Right atrium auricular region (tissue), 2 donors: ENCODE data around the gene SGCD. TPM values are rescaled to one million over a fixed set of nuclear protein-coding genes. Genes with fewer than 3 reads are reported as not detected.
A peak's percentile ranks its signal among the peaks of the same experiment; 100 is the strongest.

Experiments
- DNase-seq: peaks from one replicate; pipeline ENCODE4 v3.0.0-alpha.2; 2019; ENCODE audit warnings: low spot score
- H3K27ac ChIP-seq, 2 donors: fragments of 200-600 bp; sonication (generic); 1 replicate in 1 of 2; 2 replicates in 1 of 2; pipeline ENCODE4 v1.5.1; 2016 to 2019
- H3K27me3 ChIP-seq, 2 donors: fragments of 200-600 bp; sonication (generic); one replicate each; pipeline versions ENCODE4 v1.5.1 to v1.6.0; 2017 to 2019
- H3K36me3 ChIP-seq: fragments of 200-600 bp; sonication (generic); one replicate; pipeline ENCODE4 v1.5.1; 2016
- H3K4me1 ChIP-seq, 2 donors: fragments of 200-600 bp; sonication (generic); one replicate each; pipeline versions ENCODE4 v1.5.1 to v1.6.0; 2017 to 2019
- H3K4me3 ChIP-seq, 2 donors: fragments of 200-600 bp; sonication (generic); 1 replicate in 1 of 2; 2 replicates in 1 of 2; pipeline ENCODE4 v1.5.1; 2017 to 2019; ENCODE audit warnings: mild to moderate bottlenecking in 1 of 2, moderate library complexity in 1 of 2
- H3K9me3 ChIP-seq, 2 donors: fragments of 200-600 bp; sonication (generic); one replicate each; pipeline ENCODE4 v1.5.1; 2019
- CTCF ChIP-seq, 2 donors: fragments of 200-600 bp; sonication (generic); IDR thresholded peaks; one replicate each; pipeline ENCODE4 v1.5.1; 2019; ENCODE audit warnings: antibody characterized with exemption in 2 of 2
- total RNA-seq, 2 donors: library from RNA; depleted of rRNA; stranded (reverse); fragments of >200 nt; gene quantifications; one replicate each; pipeline ENCODE4 v1.1.0, GENCODE V29; 2016

Gene SGCD
- total RNA-seq, 2 donors from 2014 or later = 56.2 to 85.1 TPM

DNA sequence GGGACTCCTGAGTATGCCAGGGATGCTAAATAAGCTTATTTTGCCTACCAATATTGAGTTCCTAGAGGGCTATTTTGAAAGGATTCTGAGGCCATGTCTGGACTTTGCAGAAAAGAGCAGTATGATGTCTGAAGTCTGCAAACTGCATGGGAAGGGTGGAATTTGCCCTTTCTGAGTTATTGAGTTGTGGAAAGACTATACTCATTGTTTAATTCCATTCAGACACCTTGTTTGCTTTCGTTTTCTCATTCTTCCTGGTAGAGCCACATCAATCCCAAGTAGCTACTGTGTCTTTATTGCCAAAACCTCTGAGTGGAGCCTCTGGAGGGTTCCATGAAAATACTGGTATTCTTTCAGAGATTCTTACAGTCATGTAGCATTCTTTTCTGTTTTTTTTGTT lies 472.2 kb downstream of the SGCD start:
- no peak for DNase-seq
- Histone ChIP-seq H3K4me3 (no peak overlapping the region), H3K27me3 (no peaks in the 10 kb centered on the region), H3K36me3 (no peaks in the 10 kb centered on the region), H3K27ac (no peak overlapping the region), H3K4me1 (no peaks in the 10 kb centered on the region), H3K9me3 (no peaks in the 10 kb centered on the region)
- TF ChIP-seq CTCF (IDR thresholded peaks at IDR 0.05) = no peak

GRCh38 chr5:156800929-156801328 lies 474.0 kb downstream of the SGCD start:
- Histone ChIP-seq H3K27me3 (no peaks in the 10 kb centered on the region), H3K4me1 (no peaks in the 10 kb centered on the region), H3K4me3 (no peak overlapping the region), H3K9me3 (no peaks in the 10 kb centered on the region), H3K27ac (no peak overlapping the region), H3K36me3 (no peaks in the 10 kb centered on the region)
- no peak for TF ChIP-seq CTCF (IDR thresholded peaks at IDR 0.05)
- no peak for DNase-seq

- Histone ChIP-seq H3K4me3 (no peak overlapping the region), H3K9me3 (no peaks in the 10 kb centered on the region), H3K36me3 (no peaks in the 10 kb centered on the region), H3K27ac (no peak overlapping the region), H3K4me1 (no peaks in the 10 kb centered on the region), H3K27me3 (no peaks in the 10 kb centered on the region)
- no peak for TF ChIP-seq CTCF (IDR thresholded peaks at IDR 0.05)
- DNase-seq = no peak
Observed at GRCh38 chr5:156802501-156802900, 475.5 kb downstream of the SGCD start.

DNA sequence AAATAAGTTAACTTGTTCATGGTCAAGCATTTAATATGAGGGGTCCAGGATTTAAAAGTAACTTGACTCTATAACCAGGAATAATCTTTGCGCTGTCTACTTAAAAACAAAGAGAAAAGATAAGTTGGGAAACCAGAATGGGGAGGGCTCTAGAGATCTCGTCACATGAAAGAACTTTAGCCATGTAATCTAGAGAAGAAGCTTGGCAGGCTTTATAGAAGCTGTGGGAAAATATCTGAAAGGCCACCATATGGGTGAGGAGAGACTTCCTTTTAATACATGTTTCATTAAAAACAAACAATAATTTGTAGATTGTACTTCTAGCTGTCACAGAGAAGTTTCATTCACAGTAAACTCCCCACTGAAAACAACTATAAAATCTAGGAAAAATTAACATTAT lies 476.4 kb downstream of the SGCD start:
- H3K4me1 ChIP-seq = no peaks in the 10 kb centered on the region
- no peak for DNase-seq
- TF ChIP-seq CTCF (IDR thresholded peaks at IDR 0.05) = no peak
- H3K9me3 ChIP-seq = no peaks in the 10 kb centered on the region
- H3K27me3 ChIP-seq = no peaks in the 10 kb centered on the region
- no peaks in the 10 kb centered on the region for H3K36me3 ChIP-seq
- H3K4me3 ChIP-seq = no peak overlapping the region
- H3K27ac ChIP-seq = no peak overlapping the region

- H3K27me3 ChIP-seq = no peaks in the 10 kb centered on the region
- H3K9me3 ChIP-seq = no peaks in the 10 kb centered on the region
- DNase-seq = no peak
- no peaks in the 10 kb centered on the region for H3K36me3 ChIP-seq
- H3K27ac ChIP-seq = no peak overlapping the region
- H3K4me3 ChIP-seq = no peak overlapping the region
- H3K4me1 ChIP-seq = no peaks in the 10 kb centered on the region
- TF ChIP-seq CTCF (IDR thresholded peaks at IDR 0.05) = no peak
Observed at GRCh38 chr5:156812959-156813358, 486.0 kb downstream of the SGCD start.

DNA sequence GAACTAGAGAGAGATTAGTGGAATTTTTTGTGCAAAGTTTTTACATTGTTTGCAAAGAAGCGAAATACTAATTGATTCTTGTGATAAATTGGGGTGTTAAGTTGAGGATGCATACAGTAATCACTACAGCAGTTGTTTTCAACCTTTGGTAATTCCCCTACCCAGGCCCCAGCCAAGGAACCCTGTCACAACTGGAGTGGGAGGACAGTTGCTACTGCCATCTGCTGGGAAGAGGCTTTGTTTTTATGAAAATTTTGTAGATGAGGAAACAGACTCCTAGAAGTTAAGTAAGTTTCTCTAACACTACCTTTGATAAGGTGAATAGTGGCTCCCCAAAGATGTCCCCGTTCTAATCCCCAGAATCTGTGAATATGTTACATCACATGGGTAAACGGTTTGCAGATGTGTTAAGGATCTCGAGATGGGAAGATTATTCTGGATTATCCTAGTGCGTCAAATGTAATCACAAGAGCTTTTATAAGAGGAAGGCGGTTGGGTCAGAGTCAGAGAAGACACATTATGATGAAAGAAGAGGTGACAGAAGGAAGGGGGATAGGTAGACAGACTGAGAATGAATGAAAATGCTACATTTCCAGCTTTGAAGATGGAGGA lies 489.1 kb downstream of the SGCD start:
- Histone ChIP-seq H3K4me1 (no peaks in the 10 kb centered on the region), H3K27ac (no peak overlapping the region), H3K4me3 (no peak overlapping the region), H3K36me3 (no peaks in the 10 kb centered on the region), H3K27me3 (no peaks in the 10 kb centered on the region), H3K9me3 (no peaks in the 10 kb centered on the region)
- no peak for DNase-seq
- peak in 1 of 2 donors; percentile 68 for TF ChIP-seq CTCF (IDR thresholded peaks at IDR 0.05)
